HG02870 (cell line): ENCODE measurements around the gene ACOX3.
"Not testable (repeated sequence)": the region's sequence is repeated elsewhere in the genome, so short reads cannot be mapped to it uniquely, and the experiment has no call there.

Experiments
- ATAC-seq: cut with Tn5 transposase; IDR thresholded peaks from one replicate; pipeline ENCODE4 v1.9.1; 2021; ENCODE audit warnings: mild to moderate bottlenecking, moderate library complexity; ENCODE audit not compliant: unreplicated experiment

Gene ACOX3

GRCh38 chr4:8359193-8359592 is 81.3 kb downstream of the ACOX3 start:
- ATAC-seq = no peak

DNA sequence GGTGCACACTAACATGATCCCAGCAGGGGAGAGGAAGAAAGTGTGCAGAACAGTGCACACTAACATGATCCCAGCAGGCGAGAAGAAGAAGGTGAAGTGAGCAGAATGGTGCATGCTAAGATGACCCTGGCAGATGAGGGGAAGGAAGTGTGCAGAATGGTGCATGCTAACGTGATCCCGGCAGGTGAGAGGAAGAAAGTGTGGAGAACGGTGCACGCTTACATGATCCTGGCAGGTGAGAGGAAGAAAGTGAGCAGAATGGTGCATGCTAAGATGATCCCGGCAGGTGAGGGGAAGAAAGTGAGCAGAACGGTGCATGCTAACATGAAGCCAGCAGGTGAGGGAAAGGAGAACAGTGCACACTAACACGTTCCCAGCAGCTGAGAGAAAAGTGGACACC is 83.7 kb downstream of the ACOX3 start:
- no peak for ATAC-seq

DNA sequence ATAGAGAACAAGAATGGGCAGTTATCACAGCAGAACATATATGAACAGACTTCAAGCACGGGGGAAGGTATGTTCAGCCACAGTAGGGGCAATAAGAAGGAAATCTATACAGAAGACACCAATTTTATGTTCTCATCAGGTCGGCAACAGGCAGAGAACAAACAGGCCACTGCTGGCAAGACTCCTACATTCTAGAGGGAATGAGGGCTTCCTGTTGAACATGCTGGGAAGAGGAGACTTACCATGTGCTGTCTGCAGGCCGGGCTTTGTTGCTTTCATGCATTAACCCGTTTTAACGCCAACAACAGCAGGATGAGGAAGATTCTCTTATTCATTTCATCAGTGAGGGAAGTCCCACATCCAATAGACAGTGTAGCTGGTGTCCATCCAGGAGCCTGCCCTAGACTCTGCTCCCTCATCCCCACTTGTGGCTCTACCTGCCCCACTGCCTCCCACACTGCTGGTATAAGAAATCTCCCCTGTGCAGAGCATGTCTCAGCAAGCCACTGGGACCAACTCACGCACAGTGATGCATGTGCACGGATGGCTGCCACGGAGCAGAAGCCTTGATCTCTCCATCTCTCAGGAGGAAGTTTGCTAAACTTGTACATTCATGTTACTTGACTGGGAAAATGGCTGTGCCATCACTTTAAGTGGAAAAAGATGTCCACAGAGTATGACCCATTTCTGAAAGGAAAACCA is 84.5 kb downstream of the ACOX3 start:
- ATAC-seq = no peak

DNA sequence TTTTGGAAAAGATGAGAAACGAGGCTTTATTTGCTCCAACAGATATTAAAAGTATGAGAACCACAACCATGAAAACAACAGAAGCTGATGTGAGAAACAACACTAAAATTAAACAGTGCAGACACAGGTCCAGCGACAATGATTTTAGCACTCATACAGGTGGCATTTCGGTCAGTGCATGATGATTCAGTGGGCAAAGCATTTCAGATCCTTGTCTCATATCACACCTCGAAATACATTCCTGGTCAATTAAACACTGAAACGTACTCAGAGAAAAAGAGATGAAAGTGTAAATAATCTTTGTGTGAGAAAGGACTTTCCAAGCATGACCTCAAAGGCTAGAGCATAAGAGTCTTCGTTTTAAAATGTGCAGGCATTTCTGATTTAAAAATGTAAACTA is 85.2 kb downstream of the ACOX3 start:
- no peak for ATAC-seq

DNA sequence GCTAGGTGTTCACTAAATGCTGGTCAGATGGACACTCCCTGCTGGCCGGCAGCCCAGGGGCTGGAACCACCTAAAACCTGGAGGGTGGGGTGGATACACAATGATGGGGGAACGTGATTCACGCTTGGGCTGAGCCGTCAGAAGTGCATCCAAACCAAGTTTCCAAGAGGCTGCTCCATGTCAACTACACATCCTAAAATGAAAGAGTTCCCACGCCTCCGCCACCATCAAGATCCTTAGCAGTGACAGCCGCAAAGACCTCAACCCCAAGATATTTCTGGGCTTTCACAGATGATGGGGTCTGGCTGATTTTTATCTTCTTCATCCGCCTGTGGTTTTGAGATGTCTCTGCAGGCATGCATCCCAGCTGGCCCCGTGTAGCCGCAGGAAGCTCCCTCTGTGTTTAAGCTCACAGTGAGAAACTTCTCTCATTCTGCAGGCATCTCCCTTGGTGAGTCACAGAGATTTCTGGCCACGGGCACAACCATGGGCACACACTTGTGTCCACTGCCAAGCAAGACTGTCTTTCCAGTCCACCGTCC is 86.5 kb downstream of the ACOX3 start:
- no peak for ATAC-seq

GRCh38 chr4:8353158-8353669 is 87.3 kb downstream of the ACOX3 start:
- no peak for ATAC-seq

- ATAC-seq = no peak
These were observed 88.0 kb downstream of the ACOX3 start for GRCh38 chr4:8352368-8353157.

DNA sequence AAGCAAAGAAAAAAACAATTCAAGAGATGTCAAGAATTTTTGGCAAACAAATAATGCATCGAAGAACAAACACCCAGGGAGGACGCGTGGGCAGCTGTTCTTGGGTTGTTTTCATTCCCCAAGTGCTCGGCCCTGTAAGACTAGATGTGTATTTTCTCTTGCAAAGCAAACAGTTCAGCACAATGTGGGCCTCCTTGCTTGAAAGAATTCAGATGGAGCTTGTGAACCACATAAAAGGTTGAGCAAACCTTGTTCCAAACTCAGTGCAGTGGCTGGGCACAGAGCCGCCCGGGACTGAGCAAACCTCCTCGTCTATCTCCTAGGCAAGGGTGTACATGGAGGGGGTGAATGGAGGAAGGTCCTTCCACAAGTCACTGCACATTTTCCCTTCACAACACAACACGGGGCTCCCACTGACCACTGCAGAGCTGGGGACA is 88.6 kb downstream of the ACOX3 start:
- ATAC-seq = no peak

DNA sequence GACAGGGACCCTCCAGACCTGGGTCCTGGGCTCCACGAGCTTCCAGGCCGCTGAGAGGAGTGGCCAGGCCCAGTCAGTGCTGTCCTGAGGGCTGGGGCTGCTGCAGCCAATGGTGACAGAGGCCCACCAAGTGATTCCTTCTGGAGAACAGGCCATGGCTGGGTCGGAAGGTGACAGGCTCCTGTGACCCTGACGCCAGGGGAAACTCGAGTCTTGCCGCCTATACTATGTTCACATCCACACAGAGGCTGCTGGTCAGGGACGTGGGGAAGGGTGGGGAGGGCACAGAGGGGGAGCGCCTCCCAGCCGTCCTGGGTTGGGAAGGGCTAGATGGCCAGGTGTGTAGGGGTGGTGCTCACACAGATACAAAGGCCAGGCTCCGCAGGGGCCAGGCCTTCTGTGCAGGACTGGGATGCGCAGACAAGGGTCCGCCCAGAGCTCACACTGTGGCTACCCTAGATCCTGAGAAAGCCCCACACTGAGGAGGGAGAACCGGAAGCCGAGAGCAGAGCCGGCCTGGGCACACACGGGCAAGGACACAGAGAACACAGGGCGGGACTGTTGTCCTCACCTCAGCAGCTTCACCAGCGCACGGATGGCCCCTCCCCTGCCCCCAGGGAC is 89.6 kb downstream of the ACOX3 start:
- no peak for ATAC-seq

DNA sequence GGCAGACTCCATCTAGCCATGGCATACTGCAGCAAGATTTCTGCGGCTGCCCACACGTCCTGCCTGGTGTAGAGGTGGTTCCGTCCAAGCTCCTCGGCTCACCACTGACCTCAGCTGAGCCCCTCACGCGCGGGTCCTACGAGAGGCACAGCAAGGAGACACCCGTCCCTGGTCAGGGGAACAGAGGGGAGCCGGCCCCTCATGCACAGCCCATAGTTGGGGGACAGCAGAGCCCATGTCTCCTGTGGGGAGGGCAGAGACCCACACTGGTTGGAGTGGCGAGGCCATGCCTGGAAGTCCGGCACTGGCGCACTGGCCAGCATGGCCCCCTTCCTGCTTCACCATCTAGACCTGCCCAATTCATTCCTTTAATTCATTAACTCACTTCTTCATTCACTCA is 90.2 kb downstream of the ACOX3 start:
- ATAC-seq = no peak

DNA sequence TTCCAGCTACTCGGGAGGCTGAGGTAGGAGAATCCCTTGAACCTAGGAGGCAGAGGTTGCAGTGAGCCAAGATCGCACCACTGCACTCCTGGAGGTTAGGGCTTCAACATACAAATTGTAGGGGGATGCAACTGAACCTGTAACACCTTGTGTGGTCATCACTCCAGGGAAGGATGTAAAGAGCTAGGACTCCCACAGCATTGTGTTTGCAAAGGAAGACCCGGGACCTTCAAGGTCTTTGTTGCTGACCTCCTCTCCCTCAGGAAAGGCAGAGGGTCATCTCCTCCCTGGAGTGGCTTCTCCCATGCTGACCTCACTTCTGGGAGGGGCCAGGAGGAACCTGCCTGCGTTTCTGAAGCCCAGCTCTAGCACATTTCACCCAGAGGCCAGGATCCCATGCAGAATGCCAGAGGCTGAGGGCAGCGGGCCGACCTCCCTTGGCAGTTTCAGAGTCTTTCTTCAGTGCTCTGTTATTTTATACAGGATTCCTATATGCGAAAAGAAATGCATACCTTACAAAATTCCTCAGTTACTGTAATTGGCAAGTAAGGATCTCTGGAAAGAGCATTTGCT is 90.8 kb downstream of the ACOX3 start:
- no peak for ATAC-seq

DNA sequence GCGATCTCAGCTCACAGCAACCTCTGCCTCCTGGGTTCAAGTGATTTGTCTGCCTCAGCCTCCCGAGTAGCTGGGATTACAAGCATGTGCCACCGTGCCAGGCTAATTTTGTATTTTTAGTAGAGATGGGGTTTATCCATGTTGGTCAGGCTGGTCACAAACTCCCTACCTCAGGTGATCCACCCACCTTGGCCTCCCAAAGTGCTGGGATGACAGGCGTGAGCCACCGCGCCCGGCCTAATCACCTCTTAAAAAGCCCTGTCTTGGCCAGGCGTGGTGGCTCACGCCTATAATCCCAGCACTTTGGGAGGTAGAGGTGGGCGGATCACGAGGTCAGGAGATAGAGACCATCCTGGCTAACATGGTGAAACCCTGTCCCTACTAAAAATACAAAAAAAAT is 91.3 kb downstream of the ACOX3 start:
- ATAC-seq = not testable (repeated sequence)

DNA sequence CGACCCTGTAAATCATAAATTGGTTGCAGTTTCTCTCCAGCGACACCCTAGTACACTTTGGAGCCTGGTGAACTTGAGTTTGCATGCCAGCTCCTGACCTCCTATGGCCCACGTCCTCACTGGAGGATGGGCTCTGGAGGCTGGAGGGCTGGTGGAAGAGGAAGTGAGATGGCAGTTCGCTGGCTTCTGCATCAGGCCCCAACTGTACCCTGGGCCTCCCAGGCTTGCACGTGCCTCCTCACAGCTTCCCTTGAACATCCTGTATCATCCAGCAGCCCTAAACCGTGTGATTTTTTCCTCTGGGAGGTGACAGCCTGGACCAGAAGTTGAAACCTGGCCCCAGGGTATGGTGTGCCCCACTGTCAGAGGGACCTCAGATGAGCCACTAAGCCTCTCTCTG is 92.5 kb downstream of the ACOX3 start:
- ATAC-seq = no peak

GRCh38 chr4:8347660-8348059 is 92.9 kb downstream of the ACOX3 start:
- ATAC-seq = no peak

DNA sequence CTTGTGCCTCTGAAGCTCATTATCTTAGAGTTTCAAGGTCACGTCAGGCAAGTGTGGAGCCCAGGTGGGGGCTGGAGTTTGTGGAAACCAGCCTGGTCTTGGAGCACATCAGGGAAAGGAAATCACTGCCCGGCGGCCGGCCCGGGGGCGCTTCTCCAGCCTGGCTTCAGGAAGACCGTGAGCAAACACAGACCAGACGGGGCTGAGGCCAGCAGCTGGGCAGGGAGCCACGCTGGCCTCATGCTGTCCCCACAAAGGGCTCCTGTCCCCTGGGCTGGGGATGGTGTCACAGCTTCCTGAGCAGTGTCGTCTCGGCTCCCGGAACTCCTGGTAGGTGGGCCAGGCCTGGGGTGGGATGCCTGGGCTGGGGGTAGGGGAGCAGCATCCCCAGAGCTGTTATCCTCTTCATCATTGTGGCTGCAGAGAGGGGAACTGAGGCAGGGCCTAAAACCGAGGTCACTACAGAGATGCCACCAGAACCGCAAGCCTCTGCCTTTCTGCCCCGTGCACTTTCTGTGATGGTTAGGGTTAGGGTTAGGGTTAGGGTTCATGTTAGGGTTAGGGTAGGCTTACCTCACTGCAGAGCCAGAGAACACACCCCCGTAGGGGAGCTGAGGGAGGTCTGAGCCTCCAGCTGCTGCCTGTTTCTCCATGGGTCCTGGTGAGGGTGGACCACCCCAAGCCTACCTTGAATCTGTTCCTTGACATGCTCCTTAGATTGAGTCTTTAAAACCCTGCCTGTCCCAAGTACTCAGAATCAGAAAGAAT is 93.5 kb downstream of the ACOX3 start:
- ATAC-seq = no peak

DNA sequence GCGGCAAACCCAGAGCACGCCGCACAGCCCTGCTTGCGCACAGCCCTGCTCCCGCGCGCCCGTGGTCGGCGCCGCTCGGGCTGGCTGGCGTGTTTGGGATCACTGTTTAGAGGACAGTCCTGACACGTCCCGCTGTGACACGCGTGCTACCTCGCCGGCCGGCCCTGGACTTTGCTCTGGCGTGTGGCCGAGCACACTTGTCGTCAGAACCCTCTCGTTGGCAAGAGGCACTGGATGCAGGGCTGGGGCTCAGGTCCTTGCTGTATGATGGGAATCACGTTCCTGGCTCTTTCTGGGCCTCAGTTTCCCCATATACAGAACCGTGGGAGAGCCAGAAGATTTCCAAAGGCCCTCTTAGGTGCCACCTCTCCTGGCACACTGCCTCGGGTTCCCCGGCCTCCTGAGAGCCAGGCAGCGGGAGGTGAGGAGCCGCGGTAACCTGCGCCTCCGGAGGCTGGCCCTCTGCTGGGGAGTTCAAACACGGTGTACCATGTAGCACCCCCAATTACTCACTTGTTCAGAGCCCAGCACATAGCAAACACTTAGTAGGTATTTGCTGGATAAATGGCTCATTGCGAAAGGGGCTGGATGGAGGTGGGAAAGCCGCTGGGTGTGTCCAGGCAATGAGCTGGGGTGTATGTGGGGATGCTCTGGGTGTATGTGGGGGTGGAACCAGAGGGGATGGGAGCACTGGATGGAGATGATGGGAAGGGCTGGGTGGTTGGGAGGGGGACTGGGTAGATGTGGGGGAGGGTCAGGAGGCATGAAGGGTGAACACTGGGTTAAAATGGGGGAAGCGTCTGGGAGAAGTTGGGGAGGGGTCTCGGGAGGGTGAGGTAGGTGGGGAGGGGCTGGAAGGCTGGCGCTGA is 94.3 kb downstream of the ACOX3 start:
- no peak for ATAC-seq

DNA sequence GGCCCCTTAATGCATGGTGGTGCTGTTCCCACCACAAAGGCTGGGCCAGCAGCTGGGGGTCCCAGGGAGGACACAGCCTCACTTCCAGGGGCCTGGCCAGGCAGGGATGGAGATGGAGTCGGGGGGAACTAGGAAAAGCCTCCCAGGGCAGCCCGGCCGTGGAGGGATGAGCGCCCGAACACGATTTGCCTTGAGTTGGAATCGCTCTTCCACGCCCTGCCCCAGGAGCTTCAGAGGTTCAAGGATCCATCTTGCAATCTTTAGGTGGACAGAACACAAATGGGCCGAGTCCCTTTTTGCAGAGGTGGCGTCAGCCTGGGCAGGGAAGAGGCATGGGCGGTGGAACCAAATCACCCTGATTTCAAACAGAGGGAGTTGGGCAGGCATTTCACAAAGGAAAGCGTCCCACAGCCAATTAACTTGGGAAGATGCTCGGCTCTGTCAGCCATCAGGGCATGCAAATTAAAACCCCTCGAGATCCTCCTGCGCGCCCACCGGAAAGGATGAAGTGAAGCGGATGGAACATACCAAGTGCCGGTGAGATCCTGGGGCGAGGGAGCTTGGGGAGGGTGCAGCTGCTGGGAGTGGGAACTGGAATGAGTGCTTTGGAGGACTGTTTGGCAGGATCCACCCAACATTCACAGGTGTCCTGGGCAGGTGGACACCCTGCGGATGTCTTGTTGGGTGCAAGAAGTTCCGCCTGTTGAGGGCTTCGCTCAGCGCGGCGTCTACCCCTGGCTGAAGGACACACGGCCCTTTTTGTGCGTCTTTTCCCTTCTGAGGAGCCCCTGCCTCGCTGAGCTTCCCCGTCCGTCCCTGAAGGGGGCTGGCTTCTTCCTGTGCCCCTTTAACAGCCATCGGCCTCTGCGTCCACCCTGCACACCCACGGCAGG is 95.2 kb downstream of the ACOX3 start:
- no peak for ATAC-seq

GRCh38 chr4:8344377-8344776 is 96.1 kb downstream of the ACOX3 start:
- no peak for ATAC-seq

DNA sequence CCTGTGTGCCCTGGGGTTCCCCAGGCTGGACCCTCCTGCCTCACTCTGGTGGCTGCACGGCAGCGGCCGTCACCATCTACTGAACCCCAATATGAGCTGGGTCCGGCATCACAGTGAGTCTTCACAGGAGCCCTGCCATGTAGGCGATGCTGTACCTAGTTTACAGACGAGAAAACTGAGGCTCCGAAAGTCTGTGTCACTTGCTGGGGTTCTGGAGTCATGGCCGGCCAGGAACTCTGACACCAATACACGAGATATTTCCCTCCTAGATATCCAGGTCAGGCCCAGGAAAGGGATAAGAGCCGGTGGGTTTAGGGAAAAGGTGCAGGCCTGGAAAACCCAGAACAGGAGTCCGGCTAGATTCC is 96.6 kb downstream of the ACOX3 start:
- ATAC-seq = no peak
